GM23248 (cell line): ENCODE measurements around the gene MFNG.

ENCODE experiments used
- EZH2 ChIP-seq: fragments of 200-600 bp; sonication (generic); IDR thresholded peaks from 2 replicates; pipeline ENCODE4 v1.6.1; 2018; ENCODE audit warnings: antibody characterized with exemption, mild to moderate bottlenecking; ENCODE audit not compliant: insufficient read depth, poor library complexity, severe bottlenecking
- EZH2phosphoT487 ChIP-seq: fragments of 200-600 bp; sonication (generic); IDR thresholded peaks from 2 replicates; pipeline ENCODE4 v1.6.1; 2018; ENCODE audit warnings: antibody characterized with exemption, moderate library complexity, mild to moderate bottlenecking, low read depth; ENCODE audit not compliant: insufficient read depth

DNA sequence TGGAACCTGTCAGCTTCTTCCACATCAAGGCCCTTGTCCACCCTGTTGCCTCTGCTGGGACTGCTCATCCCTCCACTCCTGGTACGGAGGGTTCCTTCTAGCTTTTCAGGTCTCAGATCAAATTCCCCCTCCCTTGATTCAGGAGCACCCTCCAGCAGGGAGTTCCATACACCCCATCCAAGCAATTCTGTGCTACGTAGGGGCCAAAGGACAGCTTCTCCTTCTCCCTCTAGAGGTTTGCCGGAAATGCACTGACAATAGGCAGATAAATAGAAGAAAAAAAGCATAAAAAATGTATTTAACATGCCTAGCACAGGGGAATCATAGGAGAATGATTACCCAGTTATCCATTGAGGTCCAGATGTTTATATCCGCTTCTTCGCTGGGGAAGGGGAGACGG lies 36.3 kb upstream of the MFNG start:
- TF ChIP-seq EZH2phosphoT487 (no peak), EZH2 (no peak)
